Measurements from ENCODE around the gene OGFOD1. TPM values are rescaled to one million over a fixed set of nuclear protein-coding genes. Genes with fewer than 3 reads are reported as not detected.

OGFOD1 gene
- total RNA-seq, 1 experiment from 2014 or later: 55.5 TPM

DNA sequence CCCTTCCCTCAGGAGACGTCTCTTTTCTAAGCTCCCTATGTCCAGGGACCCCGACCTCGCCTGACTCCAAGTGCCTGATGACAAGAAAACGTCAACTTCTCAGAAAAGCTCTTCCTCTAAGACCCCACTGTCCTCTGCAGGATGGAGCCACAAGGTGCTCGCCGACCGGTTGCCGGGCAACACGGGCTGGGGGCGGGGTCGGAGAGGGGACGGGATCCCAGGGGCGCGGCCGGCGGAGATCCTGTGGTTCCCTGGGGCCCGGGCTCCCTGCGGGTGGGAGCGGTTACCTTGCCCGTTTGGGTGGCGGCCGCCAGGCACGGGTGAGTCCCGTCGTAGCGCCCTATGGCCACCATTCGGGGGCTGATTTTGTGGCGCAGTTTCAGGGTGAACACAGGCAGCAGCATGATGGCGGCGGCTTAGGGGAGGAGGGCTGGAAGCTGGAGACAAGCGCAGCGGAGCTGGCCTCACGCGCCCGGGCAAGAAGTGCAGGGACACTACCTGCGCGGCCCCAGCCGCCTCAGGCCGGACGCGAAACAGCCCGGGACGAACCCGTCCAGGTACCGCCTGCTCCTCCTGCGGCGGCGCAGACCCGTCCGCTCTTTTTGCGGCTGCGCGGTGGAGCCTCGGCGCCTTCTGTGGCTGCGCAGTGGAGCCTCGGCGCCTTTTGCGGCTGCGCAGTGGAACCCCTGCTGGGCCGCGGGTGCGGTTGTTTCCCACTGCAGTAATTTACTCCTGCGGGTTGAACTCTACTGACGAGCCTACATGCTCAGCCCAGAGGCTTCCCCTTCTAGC, 68.3 kb downstream of the OGFOD1 start, which contains the start of gene BBS2:
BBS2 (minus strand) TSS at position 566 of the 792 bp plus-strand sequence; CDS start at position 404, 162 bp downstream.
- no peaks in the 10 kb centered on the region for H4K20me1 ChIP-seq (ENCODE audit: low read length)
- no peaks in the 10 kb centered on the region; the same call in 1 of the 2 replicates for H3K9me2 ChIP-seq (replicated peaks; ENCODE audit: low read length)
- H3K79me2 ChIP-seq (ENCODE audit: low read length): peaks cover 24% of the 10 kb centered on the region
- TF ChIP-seq EZH2 (IDR thresholded peaks at IDR 0.05; ENCODE audit: low read length, unreplicated experiment): no peak
- no peak for TF ChIP-seq EZH2phosphoT487 (IDR thresholded peaks at IDR 0.05; ENCODE audit: borderline replicate concordance, low read length)
- TF ChIP-seq, protein P1, sequence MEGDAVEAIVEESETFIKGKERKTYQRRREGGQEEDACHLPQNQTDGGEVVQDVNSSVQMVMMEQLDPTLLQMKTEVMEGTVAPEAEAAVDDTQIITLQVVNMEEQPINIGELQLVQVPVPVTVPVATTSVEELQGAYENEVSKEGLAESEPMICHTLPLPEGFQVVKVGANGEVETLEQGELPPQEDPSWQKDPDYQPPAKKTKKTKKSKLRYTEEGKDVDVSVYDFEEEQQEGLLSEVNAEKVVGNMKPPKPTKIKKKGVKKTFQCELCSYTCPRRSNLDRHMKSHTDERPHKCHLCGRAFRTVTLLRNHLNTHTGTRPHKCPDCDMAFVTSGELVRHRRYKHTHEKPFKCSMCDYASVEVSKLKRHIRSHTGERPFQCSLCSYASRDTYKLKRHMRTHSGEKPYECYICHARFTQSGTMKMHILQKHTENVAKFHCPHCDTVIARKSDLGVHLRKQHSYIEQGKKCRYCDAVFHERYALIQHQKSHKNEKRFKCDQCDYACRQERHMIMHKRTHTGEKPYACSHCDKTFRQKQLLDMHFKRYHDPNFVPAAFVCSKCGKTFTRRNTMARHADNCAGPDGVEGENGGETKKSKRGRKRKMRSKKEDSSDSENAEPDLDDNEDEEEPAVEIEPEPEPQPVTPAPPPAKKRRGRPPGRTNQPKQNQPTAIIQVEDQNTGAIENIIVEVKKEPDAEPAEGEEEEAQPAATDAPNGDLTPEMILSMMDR (conservative IDR thresholded peaks at IDR 0.05; ENCODE audit: low read depth, low read length): no peak
- no peaks in the 10 kb centered on the region for H3K27me3 ChIP-seq (ENCODE audit: low read length)
- H3K4me1 ChIP-seq (ENCODE audit: insufficient read depth, low read length): peaks cover 28% of the 10 kb centered on the region
- H2AFZ ChIP-seq (ENCODE audit: low read length): peak within 1 kb of the TSS; percentile 99
- H3K9me3 ChIP-seq (ENCODE audit: low read length): no peaks in the 10 kb centered on the region
- peak within 1 kb of the TSS; percentile 85 for H3K4me2 ChIP-seq (ENCODE audit: low read length)
- no TSS peak for BruUV-seq (replicated peaks)
- H3F3A ChIP-seq (ENCODE audit: low read length, unreplicated experiment): no peaks in the 10 kb centered on the region
- ChIA-PET CTCF (no interaction called here), POLR2A (ENCODE audit: unreplicated experiment) (no interaction called here)
- H3K36me3 ChIP-seq (ENCODE audit: low read depth, low read length): no peaks in the 10 kb centered on the region
- H3K9ac ChIP-seq (ENCODE audit: low read length): peak within 1 kb of the TSS; percentile 86
- H3K4me3 ChIP-seq (ENCODE audit: low read length): peak within 1 kb of the TSS; percentile 92
- H3K27ac ChIP-seq (ENCODE audit: low read length): peak within 1 kb of the TSS; percentile 67
- intact Hi-C loops (cut with micrococcal nuclease): no loop called here
- ATAC-seq: peak; percentile 91
- peak; percentile 82 for DNase-seq

DNA sequence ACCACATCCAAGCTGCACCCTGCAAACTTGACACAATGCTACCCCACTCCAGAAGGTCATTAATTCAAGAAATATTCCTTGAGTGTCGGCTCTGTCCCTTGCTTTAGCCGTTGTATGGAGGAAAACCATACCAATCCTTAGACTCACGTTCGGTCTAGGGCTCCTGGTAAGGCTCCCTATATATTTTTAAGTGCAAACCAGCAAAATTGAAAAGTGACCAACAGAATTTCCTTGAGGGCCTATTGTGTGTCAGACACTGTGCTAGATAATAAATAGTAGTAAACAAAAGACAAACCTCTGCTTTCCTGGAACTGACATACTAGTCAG, 68.9 kb downstream of the OGFOD1 start:
- no peaks in the 10 kb centered on the region for H3K36me3 ChIP-seq (ENCODE audit: low read depth, low read length)
- H4K20me1 ChIP-seq (ENCODE audit: low read length): no peaks in the 10 kb centered on the region
- H3K27ac ChIP-seq (ENCODE audit: low read length): no peak overlapping the region
- TF ChIP-seq EZH2phosphoT487 (IDR thresholded peaks at IDR 0.05; ENCODE audit: borderline replicate concordance, low read length) (no peak), EZH2 (IDR thresholded peaks at IDR 0.05; ENCODE audit: low read length, unreplicated experiment) (no peak)
- TF ChIP-seq, protein P1 (conservative IDR thresholded peaks at IDR 0.05; ENCODE audit: low read depth, low read length): no peak
- peak overlapping the region; percentile 86 for H3K9ac ChIP-seq (ENCODE audit: low read length)
- H3K4me2 ChIP-seq (ENCODE audit: low read length): peak overlapping the region; percentile 85
- peaks cover 23% of the 10 kb centered on the region for H3K4me1 ChIP-seq (ENCODE audit: insufficient read depth, low read length)
- intact Hi-C loops (cut with micrococcal nuclease): no loop called here
- peak overlapping the region; percentile 92 for H3K4me3 ChIP-seq (ENCODE audit: low read length)
- H2AFZ ChIP-seq (ENCODE audit: low read length): peak overlapping the region; percentile 99
- no peak for ATAC-seq
- H3K9me2 ChIP-seq (replicated peaks; ENCODE audit: low read length): no peaks in the 10 kb centered on the region; the same call in 1 of the 2 replicates
- peaks cover 22% of the 10 kb centered on the region for H3K79me2 ChIP-seq (ENCODE audit: low read length)
- TSS peak; percentile 60 for BruUV-seq (replicated peaks)
- H3K9me3 ChIP-seq (ENCODE audit: low read length): no peaks in the 10 kb centered on the region
- no peaks in the 10 kb centered on the region for H3F3A ChIP-seq (ENCODE audit: low read length, unreplicated experiment)
- ChIA-PET CTCF (no interaction called here), POLR2A (ENCODE audit: unreplicated experiment) (no interaction called here)
- no peaks in the 10 kb centered on the region for H3K27me3 ChIP-seq (ENCODE audit: low read length)
- no peak for DNase-seq

DNA sequence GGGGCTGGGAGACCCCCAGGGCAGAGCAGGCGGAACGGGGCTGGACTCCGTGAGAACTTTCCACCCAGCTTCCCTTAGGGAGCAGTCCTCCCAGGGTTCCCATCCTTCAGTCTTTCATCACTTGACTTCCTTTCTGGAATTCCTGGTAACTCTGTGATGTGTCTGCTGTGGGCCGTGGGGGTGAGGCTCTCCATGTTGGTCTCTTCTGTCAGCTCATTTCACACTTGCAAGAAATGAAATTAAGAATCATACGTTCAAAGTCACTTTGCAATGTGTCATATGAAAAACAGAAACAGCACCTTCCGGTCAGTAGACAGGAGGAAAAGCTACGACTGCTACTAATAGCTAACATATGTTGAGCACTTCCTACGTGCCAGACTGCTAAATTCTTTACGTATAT, 73.9 kb downstream of the OGFOD1 start:
- intact Hi-C loops (cut with micrococcal nuclease): no loop called here
- Histone ChIP-seq H3K4me1 (ENCODE audit: insufficient read depth, low read length) (peaks cover 4% of the 10 kb centered on the region), H3K9me3 (ENCODE audit: low read length) (no peaks in the 10 kb centered on the region), H3K4me3 (ENCODE audit: low read length) (no peak overlapping the region), H3K9ac (ENCODE audit: low read length) (no peak overlapping the region), H3K9me2 (replicated peaks; ENCODE audit: low read length) (no peaks in the 10 kb centered on the region; the same call in 1 of the 2 replicates), H3K79me2 (ENCODE audit: low read length) (no peaks in the 10 kb centered on the region), H3K27ac (ENCODE audit: low read length) (no peak overlapping the region), H2AFZ (ENCODE audit: low read length) (no peak overlapping the region), H3F3A (ENCODE audit: low read length, unreplicated experiment) (no peaks in the 10 kb centered on the region), H3K27me3 (ENCODE audit: low read length) (no peaks in the 10 kb centered on the region), H3K4me2 (ENCODE audit: low read length) (no peak overlapping the region), H4K20me1 (ENCODE audit: low read length) (no peaks in the 10 kb centered on the region), H3K36me3 (ENCODE audit: low read depth, low read length) (no peaks in the 10 kb centered on the region)
- ATAC-seq (no peak), DNase-seq (no peak)
- CTCF ChIA-PET: no interaction called here
- BruUV-seq (replicated peaks): no TSS peak
- POLR2A ChIA-PET (ENCODE audit: unreplicated experiment): no interaction called here
- no peak for TF ChIP-seq EZH2 (IDR thresholded peaks at IDR 0.05; ENCODE audit: low read length, unreplicated experiment)
- TF ChIP-seq, protein P1 (conservative IDR thresholded peaks at IDR 0.05; ENCODE audit: low read depth, low read length): no peak
- TF ChIP-seq EZH2phosphoT487 (IDR thresholded peaks at IDR 0.05; ENCODE audit: borderline replicate concordance, low read length): no peak

All from PC-3 (cell line).